Measurements from ENCODE around the gene SYCP3. TPM values are rescaled to one million over a fixed set of nuclear protein-coding genes. Genes with fewer than 3 reads are reported as not detected.
A peak's percentile ranks its signal among the peaks of the same experiment; 100 is the strongest.

Gene SYCP3
- total RNA-seq, 1 donor from 2014 or later: not detected

GRCh38 chr12:101775816-101776215 is 36.6 kb upstream of the SYCP3 start:
- no peak for DNase-seq (ENCODE audit: low read depth)
- no peaks in the 10 kb centered on the region for H3K36me3 ChIP-seq (ENCODE audit: control insufficient read depth, insufficient read depth, low read length)
- no peak overlapping the region for H3K4me3 ChIP-seq (ENCODE audit: low read depth, low read length)
- no peak for TF ChIP-seq CTCF (IDR thresholded peaks at IDR 0.05; ENCODE audit: insufficient read depth, low read length, poor library complexity, severe bottlenecking)
- H3K27me3 ChIP-seq (ENCODE audit: control insufficient read depth, insufficient read depth, low read length): no peaks in the 10 kb centered on the region

GRCh38 chr12:101773650-101774162 is 34.4 kb upstream of the SYCP3 start:
- no peaks in the 10 kb centered on the region for H3K27me3 ChIP-seq (ENCODE audit: control insufficient read depth, insufficient read depth, low read length)
- H3K36me3 ChIP-seq (ENCODE audit: control insufficient read depth, insufficient read depth, low read length): no peaks in the 10 kb centered on the region
- no peak for DNase-seq (ENCODE audit: low read depth)
- TF ChIP-seq CTCF (IDR thresholded peaks at IDR 0.05; ENCODE audit: insufficient read depth, low read length, poor library complexity, severe bottlenecking): peak; percentile 85
- no peak overlapping the region for H3K4me3 ChIP-seq (ENCODE audit: low read depth, low read length)

- no peaks in the 10 kb centered on the region for H3K27me3 ChIP-seq (ENCODE audit: control insufficient read depth, insufficient read depth, low read length)
- no peak overlapping the region for H3K4me3 ChIP-seq (ENCODE audit: low read depth, low read length)
- no peak for DNase-seq (ENCODE audit: low read depth)
- H3K36me3 ChIP-seq (ENCODE audit: control insufficient read depth, insufficient read depth, low read length): no peaks in the 10 kb centered on the region
- no peak for TF ChIP-seq CTCF (IDR thresholded peaks at IDR 0.05; ENCODE audit: insufficient read depth, low read length, poor library complexity, severe bottlenecking)
Observed at GRCh38 chr12:101772012-101772775, 32.9 kb upstream of the SYCP3 start.

GRCh38 chr12:101769865-101770264 is 30.6 kb upstream of the SYCP3 start:
- no peak for TF ChIP-seq CTCF (IDR thresholded peaks at IDR 0.05; ENCODE audit: insufficient read depth, low read length, poor library complexity, severe bottlenecking)
- Histone ChIP-seq H3K27me3 (ENCODE audit: control insufficient read depth, insufficient read depth, low read length) (no peaks in the 10 kb centered on the region), H3K4me3 (ENCODE audit: low read depth, low read length) (no peak overlapping the region), H3K36me3 (ENCODE audit: control insufficient read depth, insufficient read depth, low read length) (no peaks in the 10 kb centered on the region)
- DNase-seq (ENCODE audit: low read depth): no peak

GRCh38 chr12:101768781-101769180 is 29.5 kb upstream of the SYCP3 start:
- DNase-seq (ENCODE audit: low read depth): no peak
- Histone ChIP-seq H3K4me3 (ENCODE audit: low read depth, low read length) (no peak overlapping the region), H3K36me3 (ENCODE audit: control insufficient read depth, insufficient read depth, low read length) (no peaks in the 10 kb centered on the region), H3K27me3 (ENCODE audit: control insufficient read depth, insufficient read depth, low read length) (no peaks in the 10 kb centered on the region)
- TF ChIP-seq CTCF (IDR thresholded peaks at IDR 0.05; ENCODE audit: insufficient read depth, low read length, poor library complexity, severe bottlenecking): no peak

GRCh38 chr12:101767537-101767936 is 28.3 kb upstream of the SYCP3 start:
- Histone ChIP-seq H3K27me3 (ENCODE audit: control insufficient read depth, insufficient read depth, low read length) (no peaks in the 10 kb centered on the region), H3K36me3 (ENCODE audit: control insufficient read depth, insufficient read depth, low read length) (no peaks in the 10 kb centered on the region), H3K4me3 (ENCODE audit: low read depth, low read length) (no peak overlapping the region)
- no peak for DNase-seq (ENCODE audit: low read depth)
- no peak for TF ChIP-seq CTCF (IDR thresholded peaks at IDR 0.05; ENCODE audit: insufficient read depth, low read length, poor library complexity, severe bottlenecking)
